ENCODE results near the gene VAX1.

DNA sequence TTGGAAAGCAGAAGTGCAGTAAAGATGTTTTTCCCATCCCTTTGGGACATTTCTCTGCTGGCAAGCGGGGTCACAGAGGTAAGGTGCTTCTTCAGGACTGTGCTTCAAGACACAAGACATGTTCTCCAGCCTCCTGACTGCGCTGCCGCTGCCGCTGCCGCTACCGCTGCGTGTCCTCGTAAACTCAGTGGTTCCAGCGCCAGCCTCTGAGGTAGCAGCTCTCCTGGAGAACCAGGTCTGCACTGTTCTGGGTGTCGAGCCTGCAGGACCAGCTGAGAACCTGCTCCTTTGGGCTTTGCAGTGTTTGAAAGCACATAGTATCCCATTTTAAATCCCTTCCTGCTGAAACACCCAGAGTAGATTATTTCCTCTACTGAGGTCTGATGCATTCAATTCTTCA lies 46.2 kb upstream of the VAX1 start:
- TF ChIP-seq POLR2AphosphoS5 (IDR thresholded peaks at IDR 0.05; ENCODE audit: low read depth, low read length), result no peak
- TF ChIP-seq, protein P1, sequence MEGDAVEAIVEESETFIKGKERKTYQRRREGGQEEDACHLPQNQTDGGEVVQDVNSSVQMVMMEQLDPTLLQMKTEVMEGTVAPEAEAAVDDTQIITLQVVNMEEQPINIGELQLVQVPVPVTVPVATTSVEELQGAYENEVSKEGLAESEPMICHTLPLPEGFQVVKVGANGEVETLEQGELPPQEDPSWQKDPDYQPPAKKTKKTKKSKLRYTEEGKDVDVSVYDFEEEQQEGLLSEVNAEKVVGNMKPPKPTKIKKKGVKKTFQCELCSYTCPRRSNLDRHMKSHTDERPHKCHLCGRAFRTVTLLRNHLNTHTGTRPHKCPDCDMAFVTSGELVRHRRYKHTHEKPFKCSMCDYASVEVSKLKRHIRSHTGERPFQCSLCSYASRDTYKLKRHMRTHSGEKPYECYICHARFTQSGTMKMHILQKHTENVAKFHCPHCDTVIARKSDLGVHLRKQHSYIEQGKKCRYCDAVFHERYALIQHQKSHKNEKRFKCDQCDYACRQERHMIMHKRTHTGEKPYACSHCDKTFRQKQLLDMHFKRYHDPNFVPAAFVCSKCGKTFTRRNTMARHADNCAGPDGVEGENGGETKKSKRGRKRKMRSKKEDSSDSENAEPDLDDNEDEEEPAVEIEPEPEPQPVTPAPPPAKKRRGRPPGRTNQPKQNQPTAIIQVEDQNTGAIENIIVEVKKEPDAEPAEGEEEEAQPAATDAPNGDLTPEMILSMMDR (IDR thresholded peaks at IDR 0.05), result no peak
- TF ChIP-seq, protein P2, sequence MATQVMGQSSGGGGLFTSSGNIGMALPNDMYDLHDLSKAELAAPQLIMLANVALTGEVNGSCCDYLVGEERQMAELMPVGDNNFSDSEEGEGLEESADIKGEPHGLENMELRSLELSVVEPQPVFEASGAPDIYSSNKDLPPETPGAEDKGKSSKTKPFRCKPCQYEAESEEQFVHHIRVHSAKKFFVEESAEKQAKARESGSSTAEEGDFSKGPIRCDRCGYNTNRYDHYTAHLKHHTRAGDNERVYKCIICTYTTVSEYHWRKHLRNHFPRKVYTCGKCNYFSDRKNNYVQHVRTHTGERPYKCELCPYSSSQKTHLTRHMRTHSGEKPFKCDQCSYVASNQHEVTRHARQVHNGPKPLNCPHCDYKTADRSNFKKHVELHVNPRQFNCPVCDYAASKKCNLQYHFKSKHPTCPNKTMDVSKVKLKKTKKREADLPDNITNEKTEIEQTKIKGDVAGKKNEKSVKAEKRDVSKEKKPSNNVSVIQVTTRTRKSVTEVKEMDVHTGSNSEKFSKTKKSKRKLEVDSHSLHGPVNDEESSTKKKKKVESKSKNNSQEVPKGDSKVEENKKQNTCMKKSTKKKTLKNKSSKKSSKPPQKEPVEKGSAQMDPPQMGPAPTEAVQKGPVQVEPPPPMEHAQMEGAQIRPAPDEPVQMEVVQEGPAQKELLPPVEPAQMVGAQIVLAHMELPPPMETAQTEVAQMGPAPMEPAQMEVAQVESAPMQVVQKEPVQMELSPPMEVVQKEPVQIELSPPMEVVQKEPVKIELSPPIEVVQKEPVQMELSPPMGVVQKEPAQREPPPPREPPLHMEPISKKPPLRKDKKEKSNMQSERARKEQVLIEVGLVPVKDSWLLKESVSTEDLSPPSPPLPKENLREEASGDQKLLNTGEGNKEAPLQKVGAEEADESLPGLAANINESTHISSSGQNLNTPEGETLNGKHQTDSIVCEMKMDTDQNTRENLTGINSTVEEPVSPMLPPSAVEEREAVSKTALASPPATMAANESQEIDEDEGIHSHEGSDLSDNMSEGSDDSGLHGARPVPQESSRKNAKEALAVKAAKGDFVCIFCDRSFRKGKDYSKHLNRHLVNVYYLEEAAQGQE (IDR thresholded peaks at IDR 0.05; ENCODE audit: insufficient read depth in 1 of 2, low read depth in 2 of 2, low read length in 1 of 2), result no peak
- no peak for TF ChIP-seq SIN3A (IDR thresholded peaks at IDR 0.05; ENCODE audit: borderline replicate concordance, insufficient read depth, low read depth, low read length)
